ENCODE results near the gene DENND1B.

DNA sequence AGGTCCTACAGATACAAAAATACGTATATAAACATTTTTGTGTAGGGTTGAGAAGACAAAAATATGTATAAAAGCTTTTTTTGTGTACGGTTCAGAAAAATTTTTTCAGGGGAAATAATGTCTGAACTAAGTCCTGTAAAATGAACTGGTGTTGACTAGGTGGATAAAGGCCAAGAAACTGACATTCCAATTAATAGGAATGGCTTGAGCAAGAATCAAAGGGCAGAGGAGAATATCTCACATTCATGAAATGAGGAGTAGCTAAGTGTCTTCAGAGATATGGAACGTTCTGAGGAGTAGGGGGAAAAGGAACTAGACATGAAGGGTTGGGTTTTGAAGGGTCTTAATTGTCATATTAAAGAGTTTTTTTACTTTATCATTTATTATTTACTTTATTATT, 231.2 kb downstream of the DENND1B start:
- TF ChIP-seq CTCF (conservative IDR thresholded peaks at IDR 0.05 in 1 of 2, IDR thresholded peaks at IDR 0.05 in 1 of 2; ENCODE audit: low read depth in 1 of 2, low read length in 2 of 2) (no peak), EZH2 (IDR thresholded peaks at IDR 0.05; ENCODE audit: low read length, missing control alignments) (no peak)

Data from fibroblast of lung (primary cell).